CD8-positive, alpha-beta memory T cell (primary cell): ENCODE results near the gene TMC7. TPM values are rescaled to one million over a fixed set of nuclear protein-coding genes. Genes with fewer than 3 reads are reported as not detected.

Experiments
- CTCF ChIA-PET: fragments of 350-600 bp; sonication (Branson Sonifier 250); formaldehyde crosslinking; loops from one replicate; lab custom pipeline; 2021; ENCODE audit warnings: antibody characterized with exemption; lab: Charles Lee
- POLR2A ChIA-PET: fragments of 350-600 bp; sonication (Branson Sonifier 250); formaldehyde crosslinking; loops from one replicate; lab custom pipeline; 2021; ENCODE audit warnings: antibody characterized with exemption; lab: Charles Lee
- DNase-seq, 5 donors: peaks; one replicate each; pipeline versions ENCODE4 v3.0.0 to v3.0.0-alpha.2; 2020 to 2022; ENCODE audit warnings: mixed read lengths in 1 of 5
- H3K27ac ChIP-seq: one replicate; pipeline ENCODE4 v1.7.0; 2013; ENCODE audit warnings: low read depth, mild to moderate bottlenecking, low read length, moderate library complexity
- H3K27me3 ChIP-seq: 2 replicates; pipeline ENCODE4 v1.7.0; 2013; ENCODE audit warnings: low read length, mild to moderate bottlenecking; ENCODE audit not compliant: insufficient read depth, poor library complexity, severe bottlenecking
- H3K36me3 ChIP-seq: 2 replicates; pipeline ENCODE4 v1.7.0; 2013; ENCODE audit warnings: mild to moderate bottlenecking, low read length, moderate library complexity; ENCODE audit not compliant: insufficient read depth
- H3K4me1 ChIP-seq: 2 replicates; pipeline ENCODE4 v1.7.0; 2013; ENCODE audit warnings: mild to moderate bottlenecking, low read length, moderate library complexity; ENCODE audit not compliant: insufficient read depth
- H3K4me3 ChIP-seq: 2 replicates; pipeline ENCODE4 v1.7.0; 2013; ENCODE audit warnings: mild to moderate bottlenecking, low read length
- H3K9me3 ChIP-seq: 2 replicates; pipeline ENCODE4 v1.7.0; 2013; ENCODE audit warnings: mild to moderate bottlenecking, low read length
- H3K27ac Mint-ChIP-seq, 8 donors: one replicate each; pipeline ENCODE4 v1.8.0; 2020 to 2021; ENCODE audit warnings: mixed read lengths in 8 of 8, mild to moderate bottlenecking in 6 of 8, inconsistent platforms in 3 of 8, moderate library complexity in 3 of 8
- H3K27me3 Mint-ChIP-seq, 2 donors: one replicate each; pipeline ENCODE4 v1.8.0; 2020 to 2021; ENCODE audit warnings: mixed read lengths in 2 of 2, mild to moderate bottlenecking in 1 of 2, moderate library complexity in 1 of 2
- H3K36me3 Mint-ChIP-seq, 3 donors: one replicate each; pipeline ENCODE4 v1.8.0; 2020 to 2021; ENCODE audit warnings: mixed read lengths in 3 of 3, inconsistent platforms in 1 of 3, mild to moderate bottlenecking in 1 of 3
- H3K4me1 Mint-ChIP-seq, 3 donors: one replicate each; pipeline ENCODE4 v1.8.0; 2020 to 2021; ENCODE audit warnings: mixed read lengths in 3 of 3, inconsistent platforms in 1 of 3, mild to moderate bottlenecking in 1 of 3
- H3K4me3 Mint-ChIP-seq, 7 donors: one replicate each; pipeline ENCODE4 v1.8.0; 2020 to 2021; ENCODE audit warnings: mixed read lengths in 7 of 7, mild to moderate bottlenecking in 6 of 7, moderate library complexity in 4 of 7, inconsistent platforms in 2 of 7
- H3K9me3 Mint-ChIP-seq, 5 donors: one replicate each; pipeline ENCODE4 v1.8.0; 2020 to 2022; ENCODE audit warnings: mixed read lengths in 5 of 5, mild to moderate bottlenecking in 3 of 5, moderate library complexity in 2 of 5, inconsistent platforms in 1 of 5
- polyA plus RNA-seq: library from polyadenylated mRNA; unstranded; fragments of 300-500 nt; fragmentation: Illumina TruSeq; gene quantifications from one replicate; pipeline ENCODE4 v1.2.3, GENCODE V29; 2021
- total RNA-seq, 2 experiments: library from RNA; stranded (reverse); gene quantifications; one replicate each; pipeline ENCODE4 v1.2.3, GENCODE V29; 2021

Gene TMC7
- total and polyA plus RNA-seq, 3 experiments from 2014 or later = not detected

GRCh38 chr16:19094542-19095365 is 111.0 kb downstream of the TMC7 start:
- Mint-ChIP-seq H3K27ac (no peak overlapping the region), H3K27me3 (peaks cover 6 to 23% of the 10 kb centered on the region in 2 donors), H3K9me3 (peaks cover 0 to 2% (median 0%) of the 10 kb centered on the region in 5 donors), H3K36me3 (peaks cover 0 to 11% (median 2%) of the 10 kb centered on the region in 3 donors), H3K4me1 (peaks cover 4 to 6% (median 4%) of the 10 kb centered on the region in 3 donors), H3K4me3 (no peak overlapping the region)
- no peaks in the 10 kb centered on the region for H3K4me1 ChIP-seq
- H3K27ac ChIP-seq = no peak overlapping the region
- no peaks in the 10 kb centered on the region for H3K9me3 ChIP-seq
- no peaks in the 10 kb centered on the region for H3K36me3 ChIP-seq
- CTCF ChIA-PET = interaction anchor here (3.6 kb wide), 1 partner anchor 9 kb away, joined by 12 read pairs; no protein-coding TSS in a partner anchor
- no peak overlapping the region for H3K4me3 ChIP-seq
- no peaks in the 10 kb centered on the region for H3K27me3 ChIP-seq
- POLR2A ChIA-PET = interaction anchor here (0.7 kb wide), 1 partner anchor 27 kb away, joined by 3 read pairs; no protein-coding TSS in a partner anchor
- DNase-seq = no peak

DNA sequence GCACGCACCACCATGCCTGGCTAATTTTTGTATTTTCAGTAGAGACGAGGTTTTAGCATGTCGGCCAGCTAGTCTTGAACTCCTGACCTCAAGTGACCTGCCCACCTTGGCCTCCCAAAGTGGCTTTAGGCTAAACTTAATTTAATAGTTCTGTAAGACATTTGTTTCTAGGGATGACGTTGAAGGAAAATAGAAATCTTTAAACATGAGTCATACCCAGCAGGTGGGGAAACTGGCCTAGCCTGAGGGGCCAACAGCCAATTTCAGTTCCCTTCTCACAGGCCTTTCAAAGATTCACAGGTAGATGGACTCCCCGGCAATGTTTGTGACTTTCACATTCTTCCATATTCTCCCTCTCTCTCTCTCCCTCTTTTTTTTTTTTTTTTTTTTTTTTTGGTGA is 111.9 kb downstream of the TMC7 start:
- CTCF ChIA-PET = interaction anchor here (3.6 kb wide), 1 partner anchor 10 kb away, joined by 12 read pairs; no protein-coding TSS in a partner anchor
- Histone ChIP-seq H3K9me3 (no peaks in the 10 kb centered on the region), H3K4me3 (no peak overlapping the region), H3K27me3 (no peaks in the 10 kb centered on the region), H3K36me3 (no peaks in the 10 kb centered on the region), H3K27ac (no peak overlapping the region), H3K4me1 (no peaks in the 10 kb centered on the region)
- POLR2A ChIA-PET = interaction anchor here (0.7 kb wide), 1 partner anchor 28 kb away, joined by 3 read pairs; no protein-coding TSS in a partner anchor
- peaks cover 4 to 6% (median 4%) of the 10 kb centered on the region in 3 donors for H3K4me1 Mint-ChIP-seq
- peaks cover 0 to 11% (median 2%) of the 10 kb centered on the region in 3 donors for H3K36me3 Mint-ChIP-seq
- peaks cover 6 to 23% of the 10 kb centered on the region in 2 donors for H3K27me3 Mint-ChIP-seq
- no peak overlapping the region for H3K4me3 Mint-ChIP-seq
- H3K27ac Mint-ChIP-seq = no peak overlapping the region
- H3K9me3 Mint-ChIP-seq = peaks cover 0 to 2% (median 0%) of the 10 kb centered on the region in 5 donors
- DNase-seq = no peak

DNA sequence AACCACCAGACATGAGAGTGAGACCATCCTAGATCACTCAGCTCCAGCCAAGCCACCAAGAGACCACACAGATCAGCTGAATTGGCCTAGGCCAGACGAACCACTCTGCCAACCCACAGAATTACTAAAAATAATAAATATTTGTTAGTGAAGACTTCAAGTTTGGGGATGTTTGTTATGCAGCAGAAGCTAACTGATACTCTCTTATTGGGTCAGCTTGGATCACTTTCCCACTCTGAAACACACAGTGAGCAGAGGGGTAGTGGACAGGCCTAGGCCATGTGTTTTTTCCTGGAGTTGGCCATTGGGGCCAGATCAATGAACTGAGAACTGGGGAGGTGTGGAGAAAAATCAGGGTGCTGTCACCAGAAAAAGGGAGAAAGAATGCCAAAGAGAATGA is 114.4 kb downstream of the TMC7 start:
- CTCF ChIA-PET = no interaction called here

DNA sequence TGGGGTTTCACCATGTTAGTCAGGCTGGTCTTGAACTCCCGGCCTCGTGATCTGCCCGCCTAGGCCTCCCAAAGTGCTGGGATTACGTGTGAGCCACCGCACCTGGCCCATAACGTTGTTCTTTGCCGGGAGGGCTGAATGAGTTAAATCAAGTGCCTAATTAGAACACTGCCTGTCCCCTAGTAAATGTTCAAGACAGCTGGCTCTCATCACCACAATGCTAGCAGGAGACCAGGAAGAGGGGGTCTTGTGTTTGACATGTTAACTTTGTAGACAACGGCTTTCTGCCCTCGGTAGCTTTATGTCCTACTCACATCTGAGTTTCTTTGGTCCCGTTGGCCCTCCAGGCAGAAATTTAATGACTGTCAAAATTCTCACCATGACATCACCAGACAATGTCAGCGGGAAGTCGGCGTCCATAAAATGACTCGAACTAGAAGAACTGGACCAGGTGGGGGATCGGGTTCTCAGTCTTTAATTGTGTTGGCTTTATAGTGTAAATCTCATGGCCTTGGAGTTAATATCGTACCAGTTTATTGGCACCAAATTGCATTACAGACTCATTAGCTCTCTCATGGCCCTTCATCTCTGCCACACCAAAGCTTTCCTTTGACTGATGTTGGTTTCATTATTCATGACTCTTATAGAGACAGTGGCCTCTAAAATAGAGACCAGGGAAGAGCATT is 118.6 kb downstream of the TMC7 start:
- no peaks in the 10 kb centered on the region for H3K27me3 ChIP-seq
- H3K4me3 ChIP-seq = no peak overlapping the region
- no peaks in the 10 kb centered on the region for H3K4me1 ChIP-seq
- DNase-seq = no peak
- CTCF ChIA-PET = no interaction called here
- POLR2A ChIA-PET = no interaction called here
- Mint-ChIP-seq H3K27me3 (peaks cover 0 to 20% of the 10 kb centered on the region in 2 donors), H3K27ac (peak overlapping the region in 1 of 8 donors; percentile 7), H3K4me3 (no peak overlapping the region), H3K9me3 (peaks cover 0 to 2% (median 0%) of the 10 kb centered on the region in 5 donors), H3K4me1 (no peaks in the 10 kb centered on the region), H3K36me3 (peaks cover 0 to 11% (median 2%) of the 10 kb centered on the region in 3 donors)
- H3K36me3 ChIP-seq = no peaks in the 10 kb centered on the region
- H3K27ac ChIP-seq = no peak overlapping the region
- H3K9me3 ChIP-seq = no peaks in the 10 kb centered on the region

More for the DNA sequence above, 114.4 kb downstream of the TMC7 start:
- Mint-ChIP-seq H3K4me3 (no peak overlapping the region), H3K9me3 (peaks cover 0 to 2% (median 0%) of the 10 kb centered on the region in 5 donors), H3K27me3 (peaks cover 5 to 23% of the 10 kb centered on the region in 2 donors), H3K4me1 (peaks cover 4 to 6% (median 4%) of the 10 kb centered on the region in 3 donors), H3K36me3 (peaks cover 0 to 11% (median 2%) of the 10 kb centered on the region in 3 donors), H3K27ac (no peak overlapping the region)
- no peak overlapping the region for H3K4me3 ChIP-seq
- H3K27me3 ChIP-seq = no peaks in the 10 kb centered on the region
- no peak for DNase-seq
- no peaks in the 10 kb centered on the region for H3K36me3 ChIP-seq
- H3K9me3 ChIP-seq = no peaks in the 10 kb centered on the region
- no peaks in the 10 kb centered on the region for H3K4me1 ChIP-seq
- H3K27ac ChIP-seq = no peak overlapping the region
- POLR2A ChIA-PET = no interaction called here

GRCh38 chr16:19104607-19105006 is 120.9 kb downstream of the TMC7 start:
- Mint-ChIP-seq H3K4me3 (no peak overlapping the region), H3K4me1 (no peaks in the 10 kb centered on the region), H3K9me3 (no peaks in the 10 kb centered on the region), H3K27ac (no peak overlapping the region), H3K27me3 (peaks cover 0 to 16% of the 10 kb centered on the region in 2 donors), H3K36me3 (no peaks in the 10 kb centered on the region)
- DNase-seq = no peak
- H3K27me3 ChIP-seq = no peaks in the 10 kb centered on the region
- CTCF ChIA-PET = no interaction called here
- no peaks in the 10 kb centered on the region for H3K4me1 ChIP-seq
- POLR2A ChIA-PET = no interaction called here
- H3K36me3 ChIP-seq = no peaks in the 10 kb centered on the region
- no peak overlapping the region for H3K27ac ChIP-seq
- H3K9me3 ChIP-seq = no peaks in the 10 kb centered on the region
- H3K4me3 ChIP-seq = no peak overlapping the region

DNA sequence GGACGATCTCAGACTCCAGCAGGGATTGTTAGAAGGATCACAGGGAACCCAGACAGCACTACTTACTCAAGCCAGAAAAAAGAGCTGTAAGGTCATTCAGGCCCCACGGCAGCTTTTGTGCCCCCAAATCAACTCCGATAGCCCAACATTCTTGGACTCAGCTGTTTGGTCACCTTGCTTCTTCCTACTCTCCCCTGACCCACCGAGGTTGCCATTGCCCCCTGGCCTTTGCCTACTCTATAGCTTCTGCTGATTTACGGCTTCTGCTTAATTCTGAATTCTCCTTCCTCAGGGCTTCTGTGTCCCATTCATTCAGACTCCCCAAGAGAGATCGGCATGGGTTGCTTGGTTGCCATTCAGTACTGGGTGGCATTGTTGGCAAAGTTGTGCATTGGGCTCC is 121.4 kb downstream of the TMC7 start:
- Mint-ChIP-seq H3K27me3 (peaks cover 0 to 19% of the 10 kb centered on the region in 2 donors), H3K4me3 (no peak overlapping the region), H3K36me3 (no peaks in the 10 kb centered on the region), H3K4me1 (no peaks in the 10 kb centered on the region), H3K9me3 (no peaks in the 10 kb centered on the region), H3K27ac (no peak overlapping the region)
- no peaks in the 10 kb centered on the region for H3K9me3 ChIP-seq
- H3K27ac ChIP-seq = no peak overlapping the region
- ChIA-PET POLR2A (no interaction called here), CTCF (no interaction called here)
- H3K4me3 ChIP-seq = no peak overlapping the region
- H3K4me1 ChIP-seq = no peaks in the 10 kb centered on the region
- H3K36me3 ChIP-seq = no peaks in the 10 kb centered on the region
- H3K27me3 ChIP-seq = no peaks in the 10 kb centered on the region
- no peak for DNase-seq

DNA sequence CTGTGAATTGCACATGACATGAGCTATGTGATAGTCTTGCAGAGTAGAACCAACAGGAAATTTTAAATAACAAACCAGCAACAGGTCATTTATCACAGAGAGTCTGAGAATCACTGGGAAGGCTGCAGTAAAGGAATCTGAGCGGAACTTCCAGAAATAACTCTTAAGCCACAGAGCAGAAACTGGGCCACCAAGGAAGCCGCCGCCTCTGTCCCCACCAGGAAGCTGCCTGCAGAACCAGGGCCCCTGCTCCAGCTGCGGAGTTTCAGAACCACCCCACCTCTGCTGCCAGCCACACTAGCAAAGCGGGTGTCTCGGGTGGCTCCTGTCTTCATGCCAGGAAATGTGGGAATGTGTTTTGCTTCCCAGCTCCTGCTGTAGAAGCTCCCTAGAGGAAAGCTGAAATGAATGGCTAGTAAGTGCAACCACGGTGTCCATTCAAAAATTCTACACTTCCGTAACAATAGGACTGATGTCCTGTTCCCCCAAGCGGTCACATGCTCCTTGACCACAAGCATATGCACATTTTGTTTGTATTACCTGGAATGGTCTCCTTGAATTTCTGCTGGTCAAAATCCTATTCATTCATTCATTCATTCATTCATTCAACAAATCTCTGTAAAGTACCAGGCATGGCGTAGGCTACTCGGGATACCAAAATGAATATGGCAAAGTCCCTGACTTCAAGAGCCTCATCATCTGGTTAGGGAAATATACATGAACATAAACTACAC is 122.3 kb downstream of the TMC7 start:
- Histone ChIP-seq H3K4me3 (no peak overlapping the region), H3K27ac (no peak overlapping the region), H3K4me1 (no peaks in the 10 kb centered on the region), H3K27me3 (no peaks in the 10 kb centered on the region), H3K36me3 (no peaks in the 10 kb centered on the region), H3K9me3 (no peaks in the 10 kb centered on the region)
- Mint-ChIP-seq H3K4me3 (no peak overlapping the region), H3K9me3 (no peaks in the 10 kb centered on the region), H3K4me1 (no peaks in the 10 kb centered on the region), H3K36me3 (no peaks in the 10 kb centered on the region), H3K27me3 (peaks cover 5 to 19% of the 10 kb centered on the region in 2 donors), H3K27ac (peak overlapping the region in 1 of 8 donors; percentile 14)
- CTCF ChIA-PET = no interaction called here
- DNase-seq = no peak
- POLR2A ChIA-PET = no interaction called here
